Activated effector memory CD4-positive, alpha-beta T cell treated with Interleukin-2 at 50 U/mL for 16 hours (primary cell): ENCODE data around the gene RND2.

Source experiments
- DNase-seq: peaks from one replicate; pipeline ENCODE4 v3.0.0-alpha.2; 2020

The RND2 gene

GRCh38 chr17:43006639-43007551 is 18.1 kb upstream of the RND2 start, which contains the start of gene IFI35:
Gene IFI35 (plus strand): TSS chr17:43006784. CDS start chr17:43006948, 164 bp downstream.
- DNase-seq: peak; percentile 78

GRCh38 chr17:43010667-43011308 is 14.2 kb upstream of the RND2 start:
- no peak for DNase-seq

GRCh38 chr17:43011728-43012472 is 13.1 kb upstream of the RND2 start:
- no peak for DNase-seq

GRCh38 chr17:43013296-43013695 is 11.7 kb upstream of the RND2 start:
- no peak for DNase-seq

GRCh38 chr17:43014020-43014648 is 10.9 kb upstream of the RND2 start:
- DNase-seq: no peak

GRCh38 chr17:43014649-43015542 is 10.1 kb upstream of the RND2 start:
- DNase-seq: no peak

GRCh38 chr17:43015579-43015978 is 9.5 kb upstream of the RND2 start:
- no peak for DNase-seq

- no peak for DNase-seq
Measured at GRCh38 chr17:43016216-43016615, 8.8 kb upstream of the RND2 start.

GRCh38 chr17:43018008-43018853 is 6.8 kb upstream of the RND2 start:
- no peak for DNase-seq

GRCh38 chr17:43018932-43019331 is 6.1 kb upstream of the RND2 start:
- no peak for DNase-seq

- no peak for DNase-seq
Measured at GRCh38 chr17:43019418-43019817, 5.6 kb upstream of the RND2 start.

- DNase-seq: no peak
Measured at GRCh38 chr17:43020030-43020621, 4.9 kb upstream of the RND2 start.

- no peak for DNase-seq
Measured at GRCh38 chr17:43020789-43021740, 4.0 kb upstream of the RND2 start.

- peak; percentile 59 for DNase-seq
Measured at GRCh38 chr17:43021741-43022512, 3.1 kb upstream of the RND2 start, which contains the start of gene VAT1. Gene VAT1 (minus strand): TSS chr17:43022385. CDS start chr17:43022322, 63 bp downstream.

- no peak for DNase-seq
Measured at GRCh38 chr17:43025290-43025657, 243 bp downstream of the RND2 start.

GRCh38 chr17:43025766-43026537 is 921 bp downstream of the RND2 start:
- DNase-seq: no peak

- no peak for DNase-seq
Measured at GRCh38 chr17:43026595-43026994, 1.6 kb downstream of the RND2 start.
